ENCODE data around the gene SYT8. TPM values are rescaled to one million over a fixed set of nuclear protein-coding genes. Genes with fewer than 3 reads are reported as not detected.

SYT8 gene
- total and polyA plus RNA-seq, 2 experiments from 2014 or later = not detected

DNA sequence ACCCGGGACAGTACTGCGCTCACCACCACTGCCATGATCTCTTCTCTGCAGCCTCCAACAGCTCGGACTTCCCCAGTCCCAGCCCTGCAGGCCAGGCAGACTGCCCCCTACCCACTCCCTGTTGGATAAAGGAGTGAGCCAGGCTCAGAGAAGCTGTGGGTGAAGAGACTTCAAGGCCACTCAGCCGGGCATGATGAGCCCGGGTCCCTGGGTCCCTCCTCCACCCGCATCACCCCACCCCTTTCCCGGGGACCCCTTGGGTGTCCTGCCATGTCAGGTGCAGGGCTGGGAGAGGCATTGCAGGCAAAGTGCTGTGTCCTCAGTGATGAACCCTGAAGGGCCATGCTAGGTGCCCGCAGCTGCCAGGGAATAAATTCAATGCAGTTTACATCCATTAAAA is 32.6 kb downstream of the SYT8 start:
- no peaks in the 10 kb centered on the region for H3K9me3 Mint-ChIP-seq
- Histone ChIP-seq H4K20me1 (replicated peaks; ENCODE audit: insufficient read depth) (no peaks in the 10 kb centered on the region), H3K27ac (ENCODE audit: low read depth) (no peak overlapping the region), H3K4me2 (no peak overlapping the region), H3K4me1 (ENCODE audit: insufficient read depth) (no peaks in the 10 kb centered on the region), H3F3A (replicated peaks; ENCODE audit: low read depth) (no peaks in the 10 kb centered on the region), H3K4me3 (no peak overlapping the region), H3K9me2 (ENCODE audit: insufficient read depth) (no peaks in the 10 kb centered on the region), H3K36me3 (ENCODE audit: insufficient read depth) (no peaks in the 10 kb centered on the region), H3K79me2 (replicated peaks; ENCODE audit: insufficient read depth) (no peaks in the 10 kb centered on the region), H3K27me3 (ENCODE audit: insufficient read depth) (no peaks in the 10 kb centered on the region), H2AFZ (no peak overlapping the region)
- H3K27me3 Mint-ChIP-seq (ENCODE audit: insufficient read depth, low read depth, poor library complexity) = peaks cover 6% of the 10 kb centered on the region
- H3K27ac Mint-ChIP-seq = no peak overlapping the region
- TF ChIP-seq, protein P1, sequence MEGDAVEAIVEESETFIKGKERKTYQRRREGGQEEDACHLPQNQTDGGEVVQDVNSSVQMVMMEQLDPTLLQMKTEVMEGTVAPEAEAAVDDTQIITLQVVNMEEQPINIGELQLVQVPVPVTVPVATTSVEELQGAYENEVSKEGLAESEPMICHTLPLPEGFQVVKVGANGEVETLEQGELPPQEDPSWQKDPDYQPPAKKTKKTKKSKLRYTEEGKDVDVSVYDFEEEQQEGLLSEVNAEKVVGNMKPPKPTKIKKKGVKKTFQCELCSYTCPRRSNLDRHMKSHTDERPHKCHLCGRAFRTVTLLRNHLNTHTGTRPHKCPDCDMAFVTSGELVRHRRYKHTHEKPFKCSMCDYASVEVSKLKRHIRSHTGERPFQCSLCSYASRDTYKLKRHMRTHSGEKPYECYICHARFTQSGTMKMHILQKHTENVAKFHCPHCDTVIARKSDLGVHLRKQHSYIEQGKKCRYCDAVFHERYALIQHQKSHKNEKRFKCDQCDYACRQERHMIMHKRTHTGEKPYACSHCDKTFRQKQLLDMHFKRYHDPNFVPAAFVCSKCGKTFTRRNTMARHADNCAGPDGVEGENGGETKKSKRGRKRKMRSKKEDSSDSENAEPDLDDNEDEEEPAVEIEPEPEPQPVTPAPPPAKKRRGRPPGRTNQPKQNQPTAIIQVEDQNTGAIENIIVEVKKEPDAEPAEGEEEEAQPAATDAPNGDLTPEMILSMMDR (conservative IDR thresholded peaks at IDR 0.05; ENCODE audit: low read depth in 2 of 2) = no peak
- TF ChIP-seq ZNF114 (CRISPR knock-in tag; IDR thresholded peaks at IDR 0.05) = no peak
- no peak for TF ChIP-seq POLR2AphosphoS5 (IDR thresholded peaks at IDR 0.05; ENCODE audit: low read depth)
- no peak for TF ChIP-seq JUNB (IDR thresholded peaks at IDR 0.05; ENCODE audit: unreplicated experiment)
- TF ChIP-seq, protein P2, sequence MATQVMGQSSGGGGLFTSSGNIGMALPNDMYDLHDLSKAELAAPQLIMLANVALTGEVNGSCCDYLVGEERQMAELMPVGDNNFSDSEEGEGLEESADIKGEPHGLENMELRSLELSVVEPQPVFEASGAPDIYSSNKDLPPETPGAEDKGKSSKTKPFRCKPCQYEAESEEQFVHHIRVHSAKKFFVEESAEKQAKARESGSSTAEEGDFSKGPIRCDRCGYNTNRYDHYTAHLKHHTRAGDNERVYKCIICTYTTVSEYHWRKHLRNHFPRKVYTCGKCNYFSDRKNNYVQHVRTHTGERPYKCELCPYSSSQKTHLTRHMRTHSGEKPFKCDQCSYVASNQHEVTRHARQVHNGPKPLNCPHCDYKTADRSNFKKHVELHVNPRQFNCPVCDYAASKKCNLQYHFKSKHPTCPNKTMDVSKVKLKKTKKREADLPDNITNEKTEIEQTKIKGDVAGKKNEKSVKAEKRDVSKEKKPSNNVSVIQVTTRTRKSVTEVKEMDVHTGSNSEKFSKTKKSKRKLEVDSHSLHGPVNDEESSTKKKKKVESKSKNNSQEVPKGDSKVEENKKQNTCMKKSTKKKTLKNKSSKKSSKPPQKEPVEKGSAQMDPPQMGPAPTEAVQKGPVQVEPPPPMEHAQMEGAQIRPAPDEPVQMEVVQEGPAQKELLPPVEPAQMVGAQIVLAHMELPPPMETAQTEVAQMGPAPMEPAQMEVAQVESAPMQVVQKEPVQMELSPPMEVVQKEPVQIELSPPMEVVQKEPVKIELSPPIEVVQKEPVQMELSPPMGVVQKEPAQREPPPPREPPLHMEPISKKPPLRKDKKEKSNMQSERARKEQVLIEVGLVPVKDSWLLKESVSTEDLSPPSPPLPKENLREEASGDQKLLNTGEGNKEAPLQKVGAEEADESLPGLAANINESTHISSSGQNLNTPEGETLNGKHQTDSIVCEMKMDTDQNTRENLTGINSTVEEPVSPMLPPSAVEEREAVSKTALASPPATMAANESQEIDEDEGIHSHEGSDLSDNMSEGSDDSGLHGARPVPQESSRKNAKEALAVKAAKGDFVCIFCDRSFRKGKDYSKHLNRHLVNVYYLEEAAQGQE (IDR thresholded peaks at IDR 0.05; ENCODE audit: unreplicated experiment) = no peak
- TF ChIP-seq, protein P3, sequence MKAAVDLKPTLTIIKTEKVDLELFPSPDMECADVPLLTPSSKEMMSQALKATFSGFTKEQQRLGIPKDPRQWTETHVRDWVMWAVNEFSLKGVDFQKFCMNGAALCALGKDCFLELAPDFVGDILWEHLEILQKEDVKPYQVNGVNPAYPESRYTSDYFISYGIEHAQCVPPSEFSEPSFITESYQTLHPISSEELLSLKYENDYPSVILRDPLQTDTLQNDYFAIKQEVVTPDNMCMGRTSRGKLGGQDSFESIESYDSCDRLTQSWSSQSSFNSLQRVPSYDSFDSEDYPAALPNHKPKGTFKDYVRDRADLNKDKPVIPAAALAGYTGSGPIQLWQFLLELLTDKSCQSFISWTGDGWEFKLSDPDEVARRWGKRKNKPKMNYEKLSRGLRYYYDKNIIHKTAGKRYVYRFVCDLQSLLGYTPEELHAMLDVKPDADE (IDR thresholded peaks at IDR 0.05) = no peak
- TF ChIP-seq EZH2phosphoT487 (IDR thresholded peaks at IDR 0.05; ENCODE audit: unreplicated experiment) = no peak
- TF ChIP-seq, protein P4, sequence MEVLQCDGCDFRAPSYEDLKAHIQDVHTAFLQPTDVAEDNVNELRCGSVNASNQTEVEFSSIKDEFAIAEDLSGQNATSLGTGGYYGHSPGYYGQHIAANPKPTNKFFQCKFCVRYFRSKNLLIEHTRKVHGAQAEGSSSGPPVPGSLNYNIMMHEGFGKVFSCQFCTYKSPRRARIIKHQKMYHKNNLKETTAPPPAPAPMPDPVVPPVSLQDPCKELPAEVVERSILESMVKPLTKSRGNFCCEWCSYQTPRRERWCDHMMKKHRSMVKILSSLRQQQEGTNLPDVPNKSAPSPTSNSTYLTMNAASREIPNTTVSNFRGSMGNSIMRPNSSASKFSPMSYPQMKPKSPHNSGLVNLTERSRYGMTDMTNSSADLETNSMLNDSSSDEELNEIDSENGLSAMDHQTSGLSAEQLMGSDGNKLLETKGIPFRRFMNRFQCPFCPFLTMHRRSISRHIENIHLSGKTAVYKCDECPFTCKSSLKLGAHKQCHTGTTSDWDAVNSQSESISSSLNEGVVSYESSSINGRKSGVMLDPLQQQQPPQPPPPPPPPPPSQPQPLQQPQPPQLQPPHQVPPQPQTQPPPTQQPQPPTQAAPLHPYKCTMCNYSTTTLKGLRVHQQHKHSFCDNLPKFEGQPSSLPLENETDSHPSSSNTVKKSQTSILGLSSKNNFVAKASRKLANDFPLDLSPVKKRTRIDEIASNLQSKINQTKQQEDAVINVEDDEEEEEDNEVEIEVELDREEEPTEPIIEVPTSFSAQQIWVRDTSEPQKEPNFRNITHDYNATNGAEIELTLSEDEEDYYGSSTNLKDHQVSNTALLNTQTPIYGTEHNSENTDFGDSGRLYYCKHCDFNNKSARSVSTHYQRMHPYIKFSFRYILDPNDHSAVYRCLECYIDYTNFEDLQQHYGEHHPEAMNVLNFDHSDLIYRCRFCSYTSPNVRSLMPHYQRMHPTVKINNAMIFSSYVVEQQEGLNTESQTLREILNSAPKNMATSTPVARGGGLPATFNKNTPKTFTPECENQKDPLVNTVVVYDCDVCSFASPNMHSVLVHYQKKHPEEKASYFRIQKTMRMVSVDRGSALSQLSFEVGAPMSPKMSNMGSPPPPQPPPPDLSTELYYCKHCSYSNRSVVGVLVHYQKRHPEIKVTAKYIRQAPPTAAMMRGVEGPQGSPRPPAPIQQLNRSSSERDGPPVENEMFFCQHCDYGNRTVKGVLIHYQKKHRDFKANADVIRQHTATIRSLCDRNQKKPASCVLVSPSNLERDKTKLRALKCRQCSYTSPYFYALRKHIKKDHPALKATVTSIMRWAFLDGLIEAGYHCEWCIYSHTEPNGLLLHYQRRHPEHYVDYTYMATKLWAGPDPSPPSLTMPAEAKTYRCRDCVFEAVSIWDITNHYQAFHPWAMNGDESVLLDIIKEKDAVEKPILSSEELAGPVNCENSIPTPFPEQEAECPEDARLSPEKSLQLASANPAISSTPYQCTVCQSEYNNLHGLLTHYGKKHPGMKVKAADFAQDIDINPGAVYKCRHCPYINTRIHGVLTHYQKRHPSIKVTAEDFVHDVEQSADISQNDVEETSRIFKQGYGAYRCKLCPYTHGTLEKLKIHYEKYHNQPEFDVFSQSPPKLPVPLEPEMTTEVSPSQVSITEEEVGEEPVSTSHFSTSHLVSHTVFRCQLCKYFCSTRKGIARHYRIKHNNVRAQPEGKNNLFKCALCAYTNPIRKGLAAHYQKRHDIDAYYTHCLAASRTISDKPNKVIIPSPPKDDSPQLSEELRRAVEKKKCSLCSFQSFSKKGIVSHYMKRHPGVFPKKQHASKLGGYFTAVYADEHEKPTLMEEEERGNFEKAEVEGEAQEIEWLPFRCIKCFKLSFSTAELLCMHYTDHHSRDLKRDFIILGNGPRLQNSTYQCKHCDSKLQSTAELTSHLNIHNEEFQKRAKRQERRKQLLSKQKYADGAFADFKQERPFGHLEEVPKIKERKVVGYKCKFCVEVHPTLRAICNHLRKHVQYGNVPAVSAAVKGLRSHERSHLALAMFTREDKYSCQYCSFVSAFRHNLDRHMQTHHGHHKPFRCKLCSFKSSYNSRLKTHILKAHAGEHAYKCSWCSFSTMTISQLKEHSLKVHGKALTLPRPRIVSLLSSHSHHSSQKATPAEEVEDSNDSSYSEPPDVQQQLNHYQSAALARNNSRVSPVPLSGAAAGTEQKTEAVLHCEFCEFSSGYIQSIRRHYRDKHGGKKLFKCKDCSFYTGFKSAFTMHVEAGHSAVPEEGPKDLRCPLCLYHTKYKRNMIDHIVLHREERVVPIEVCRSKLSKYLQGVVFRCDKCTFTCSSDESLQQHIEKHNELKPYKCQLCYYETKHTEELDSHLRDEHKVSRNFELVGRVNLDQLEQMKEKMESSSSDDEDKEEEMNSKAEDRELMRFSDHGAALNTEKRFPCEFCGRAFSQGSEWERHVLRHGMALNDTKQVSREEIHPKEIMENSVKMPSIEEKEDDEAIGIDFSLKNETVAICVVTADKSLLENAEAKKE (CRISPR knock-in tag; IDR thresholded peaks at IDR 0.05) = no peak
- no peak for TF ChIP-seq STAT1 (IDR thresholded peaks at IDR 0.05; ENCODE audit: unreplicated experiment)
- TF ChIP-seq ZNF331 (CRISPR knock-in tag; IDR thresholded peaks at IDR 0.05; ENCODE audit: low read depth) = no peak
- TF ChIP-seq CREB1 (CRISPR knock-in tag; IDR thresholded peaks at IDR 0.05; ENCODE audit: low read depth) = no peak
- no peak for TF ChIP-seq NANOG (IDR thresholded peaks at IDR 0.05; ENCODE audit: borderline replicate concordance)
- TF ChIP-seq EZH2 (IDR thresholded peaks at IDR 0.05; ENCODE audit: low read depth, unreplicated experiment) = no peak
- ATAC-seq (no peak), DNase-seq (ENCODE audit: low spot score) (no peak)
- no peaks in the 10 kb centered on the region for H3K36me3 Mint-ChIP-seq (ENCODE audit: low read depth)
- no peak overlapping the region for H3K4me3 Mint-ChIP-seq
- H3K4me1 Mint-ChIP-seq = peaks cover 2% of the 10 kb centered on the region; the same call in 1 of the 3 replicates

Measured in GM23338 (cell line).